Endothelial cell of umbilical vein (primary cell): Measurements from ENCODE around the gene ZNF808. TPM values are rescaled to one million over a fixed set of nuclear protein-coding genes. Genes with fewer than 3 reads are reported as not detected.
"Not testable (repeated sequence)": the region's sequence is repeated elsewhere in the genome, so short reads cannot be mapped to it uniquely, and the experiment has no call there.

Experiments used
- BruUV-seq: library from RNA; stranded (reverse); fragments of 400-500 nt; replicated peaks from 2 replicates; lab custom pipeline; 2021; lab: Mats Ljungman, UMichigan
- CTCF ChIA-PET: fragments of 300-600, 350-600 bp; sonication (Branson Sonifier 250); formaldehyde crosslinking; loops from one replicate; lab custom pipeline; 2021; ENCODE audit warnings: antibody characterized with exemption, inconsistent platforms; lab: Charles Lee
- POLR2A ChIA-PET: fragments of 300-600, 350-600 bp; sonication (Branson Sonifier 250); formaldehyde crosslinking; loops from one replicate; lab custom pipeline; 2021; ENCODE audit warnings: antibody characterized with exemption, inconsistent platforms; lab: Charles Lee
- DNase-seq: peaks from one replicate; pipeline ENCODE4 v3.0.0-alpha.2; 2011; ENCODE audit warnings: low read depth, low spot score
- FAIRE-seq: peaks from 2 replicates; lab custom pipeline; 2011; peaks lifted over from hg19 to GRCh38; lab: Jason Lieb, UNC
- H2AFZ ChIP-seq: 2 replicates; pipeline ENCODE4 v1.6.0; 2012; ENCODE audit warnings: low read depth, low read length, control low read depth, inconsistent platforms
- H3K27ac ChIP-seq: 2 replicates; pipeline ENCODE4 v1.5.1; 2011; ENCODE audit warnings: low read depth, mild to moderate bottlenecking, control low read depth, low read length, moderate library complexity; ENCODE audit not compliant: insufficient read depth
- H3K27me3 ChIP-seq, 2 experiments: 2 replicates each; pipeline versions ENCODE4 v1.6.0 to v1.6.1; 2011; ENCODE audit warnings: low read length in 2 of 2, mixed read lengths in 1 of 2; ENCODE audit not compliant: control insufficient read depth in 2 of 2, insufficient read depth in 2 of 2
- H3K36me3 ChIP-seq, 2 experiments: 2 replicates in 1 of 2; 3 replicates in 1 of 2; pipeline ENCODE4 v1.5.1; 2011; ENCODE audit warnings: low read length in 2 of 2, mild to moderate bottlenecking in 1 of 2, moderate library complexity in 1 of 2; ENCODE audit not compliant: control insufficient read depth in 2 of 2, insufficient read depth in 2 of 2; ENCODE audit errors: extremely low read depth in 1 of 2
- H3K4me1 ChIP-seq: 3 replicates; pipeline ENCODE4 v1.5.1; 2011; ENCODE audit warnings: mild to moderate bottlenecking, low read length; ENCODE audit not compliant: control insufficient read depth, insufficient read depth; ENCODE audit errors: extremely low read depth
- H3K4me2 ChIP-seq: 2 replicates; pipeline ENCODE4 v1.6.1; 2011; ENCODE audit warnings: low read length, control low read depth, mixed read lengths; ENCODE audit not compliant: insufficient read depth
- H3K4me3 ChIP-seq, 3 experiments: fragments of 200-600 bp in 1 of 3; sonication (generic), shearing (Covaris generic) in 1 of 3; replicated peaks in 1 of 3; 2 replicates each; pipeline ENCODE4 v1.5.1; 2011 to 2016; ENCODE audit warnings: control low read depth in 3 of 3, low read length in 3 of 3, mild to moderate bottlenecking in 2 of 3, inconsistent platforms in 1 of 3, low read depth in 1 of 3, moderate library complexity in 1 of 3; ENCODE audit not compliant: insufficient read depth in 1 of 3
- H3K79me2 ChIP-seq: 2 replicates; pipeline ENCODE4 v1.6.0; 2012; ENCODE audit warnings: low read length, inconsistent platforms; ENCODE audit not compliant: control insufficient read depth, insufficient read depth
- H3K9ac ChIP-seq: replicated peaks from 2 replicates; pipeline ENCODE3; 2011; ENCODE audit warnings: low read length, control low read depth; ENCODE audit not compliant: insufficient read depth; ENCODE audit errors: extremely low read depth
- H3K9me1 ChIP-seq: replicated peaks from 3 replicates; pipeline ENCODE4 v1.6.0; 2011; ENCODE audit warnings: mild to moderate bottlenecking, low read length; ENCODE audit not compliant: control insufficient read depth, insufficient read depth; ENCODE audit errors: extremely low read depth
- H3K9me3 ChIP-seq: replicated peaks from 2 replicates; pipeline ENCODE4 v1.5.1; 2012; ENCODE audit warnings: low read length, inconsistent platforms; ENCODE audit not compliant: control insufficient read depth, insufficient read depth
- H4K20me1 ChIP-seq: replicated peaks from 2 replicates; pipeline ENCODE3; 2011; ENCODE audit warnings: mild to moderate bottlenecking, low read length; ENCODE audit not compliant: control insufficient read depth, insufficient read depth; ENCODE audit errors: extremely low read depth
- CTCF ChIP-seq, 2 donors: IDR thresholded peaks; 1 replicate in 1 of 2; 2 replicates in 1 of 2; pipeline ENCODE4 v1.5.1; 2011; ENCODE audit warnings: low read length in 2 of 2, mild to moderate bottlenecking in 2 of 2, moderate library complexity in 2 of 2, control low read depth in 1 of 2, inconsistent platforms in 1 of 2, low read depth in 1 of 2; ENCODE audit not compliant: insufficient read depth in 1 of 2; ENCODE audit errors: extremely low read depth in 1 of 2
- GATA2 ChIP-seq: IDR thresholded peaks from 2 replicates; pipeline ENCODE4 v1.7.0; 2011; ENCODE audit warnings: low read depth, mild to moderate bottlenecking, moderate library complexity, mixed read lengths, low read length; ENCODE audit not compliant: insufficient read length, insufficient read depth
- MAX ChIP-seq: IDR thresholded peaks from 2 replicates; pipeline ENCODE4 v1.6.1; 2011; ENCODE audit not compliant: insufficient read depth, insufficient read length
- dilution Hi-C: fragments of 300-500 bp; cut with MboI; formaldehyde crosslinking; loops from one replicate; pipeline ENCODE4 v1.15.0; 2019; ENCODE audit warnings: low sequenced_read_pairs; ENCODE audit not compliant: extremely low pct_ligation_motif_present
- intact Hi-C: fragments of 100-400 bp; cut with micrococcal nuclease; formaldehyde crosslinking; loops from one replicate; pipeline ENCODE4 v1.10.0; 2022
- polyA plus RNA-seq, 4 experiments: library from polyadenylated mRNA; depleted of rRNA in 3 of 4; stranded (reverse) in 3 of 4; unstranded in 1 of 4; fragments of >200 nt; gene quantifications; 2 replicates each; pipeline versions ENCODE4 v1.2.1 to v1.2.3, GENCODE V29; 2011 to 2012; ENCODE audit warnings: missing spikeins in 1 of 4
- total RNA-seq: library from RNA; stranded (reverse); gene quantifications from 2 replicates; pipeline ENCODE4 v1.2.3, GENCODE V29; 2021

Gene ZNF808
- total and polyA plus RNA-seq, 2 donors (not counting 3 experiments of a cell fraction or from before 2014, with no cell fraction given), result 1.9 to 15.2 TPM

- H3K27ac ChIP-seq, H3K27me3 ChIP-seq, H3K9me1 ChIP-seq, dilution Hi-C loops, FAIRE-seq, H3K9me3 ChIP-seq, H4K20me1 ChIP-seq, H3K36me3 ChIP-seq, H2AFZ ChIP-seq, H3K4me3 ChIP-seq, CTCF ChIA-PET, H3K4me2 ChIP-seq, DNase-seq, BruUV-seq, H3K4me1 ChIP-seq, POLR2A ChIA-PET, H3K9ac ChIP-seq, H3K79me2 ChIP-seq, intact Hi-C loops: not testable (repeated sequence)
Observed at GRCh38 chr19:52593441-52593840, 66.0 kb downstream of the ZNF808 start.

GRCh38 chr19:52599241-52599640 lies 71.8 kb downstream of the ZNF808 start:
- Histone ChIP-seq H3K4me3 (no peak overlapping the region), H3K4me1 (no peaks in the 10 kb centered on the region), H3K79me2 (no peaks in the 10 kb centered on the region), H3K27ac (no peak overlapping the region), H3K4me2 (no peak overlapping the region), H3K9ac (no peak overlapping the region), H3K27me3 (no peaks in the 10 kb centered on the region), H3K36me3 (peaks cover 0 to 3% of the 10 kb centered on the region in 2 experiments), H2AFZ (no peak overlapping the region), H4K20me1 (no peaks in the 10 kb centered on the region), H3K9me3 (no peaks in the 10 kb centered on the region), H3K9me1 (no peaks in the 10 kb centered on the region)
- dilution Hi-C loops (no loop called here), intact Hi-C loops (no loop called here)
- ChIA-PET CTCF (no interaction called here), POLR2A (no interaction called here)
- no peak for FAIRE-seq
- TF ChIP-seq CTCF (IDR thresholded peaks at IDR 0.05; ENCODE audit: extremely low read depth in 1 of 2, insufficient read depth in 1 of 2, low read depth in 1 of 2, low read length in 2 of 2) (no peak), GATA2 (no peak), MAX (no peak)
- no peak for DNase-seq
- BruUV-seq, result no TSS peak
